ENCODE measurements around the gene PYGO1.
"Not testable (repeated sequence)": the region's sequence is repeated elsewhere in the genome, so short reads cannot be mapped to it uniquely, and the experiment has no call there.

Gene PYGO1

DNA sequence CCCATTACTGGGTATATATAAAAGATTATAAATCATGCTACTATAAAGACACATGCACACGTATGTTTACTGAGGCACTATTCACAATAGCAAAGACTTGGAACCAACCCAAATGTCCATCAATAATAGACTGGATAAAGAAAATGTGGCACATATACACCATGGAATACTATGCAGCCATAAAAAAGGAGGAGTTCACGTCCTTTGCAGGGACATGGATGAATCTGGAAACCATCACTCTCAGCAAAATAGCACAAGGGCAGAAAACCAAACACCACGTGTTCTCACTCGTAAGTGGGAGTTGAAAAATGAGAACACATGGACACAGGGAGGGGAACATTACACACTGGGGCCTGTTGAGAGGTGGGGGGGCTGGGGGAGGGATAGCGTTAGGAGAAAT, 82.7 kb downstream of the PYGO1 start:
- not testable (repeated sequence) for DNase-seq (ENCODE audit: low spot score)

DNA sequence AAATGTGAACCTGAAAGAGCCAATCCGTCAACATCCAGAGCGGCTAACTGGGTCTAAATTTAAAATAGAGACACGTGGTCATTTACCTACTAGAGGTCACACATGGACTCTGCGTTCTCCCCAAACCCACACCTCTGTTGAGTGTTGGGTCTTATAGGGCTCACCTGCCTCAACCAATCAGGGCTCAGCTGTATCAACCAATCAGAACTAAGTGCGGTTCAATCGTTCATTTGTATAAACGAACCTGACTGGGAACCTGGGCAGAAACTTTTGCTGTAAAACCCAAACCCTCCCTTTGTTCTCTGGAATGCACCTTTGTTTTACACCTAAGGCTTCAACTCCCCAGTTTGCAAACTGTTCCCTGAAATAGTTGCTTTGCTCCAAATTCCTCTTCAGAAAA, 89.0 kb downstream of the PYGO1 start:
- DNase-seq (ENCODE audit: low spot score): no peak

DNA sequence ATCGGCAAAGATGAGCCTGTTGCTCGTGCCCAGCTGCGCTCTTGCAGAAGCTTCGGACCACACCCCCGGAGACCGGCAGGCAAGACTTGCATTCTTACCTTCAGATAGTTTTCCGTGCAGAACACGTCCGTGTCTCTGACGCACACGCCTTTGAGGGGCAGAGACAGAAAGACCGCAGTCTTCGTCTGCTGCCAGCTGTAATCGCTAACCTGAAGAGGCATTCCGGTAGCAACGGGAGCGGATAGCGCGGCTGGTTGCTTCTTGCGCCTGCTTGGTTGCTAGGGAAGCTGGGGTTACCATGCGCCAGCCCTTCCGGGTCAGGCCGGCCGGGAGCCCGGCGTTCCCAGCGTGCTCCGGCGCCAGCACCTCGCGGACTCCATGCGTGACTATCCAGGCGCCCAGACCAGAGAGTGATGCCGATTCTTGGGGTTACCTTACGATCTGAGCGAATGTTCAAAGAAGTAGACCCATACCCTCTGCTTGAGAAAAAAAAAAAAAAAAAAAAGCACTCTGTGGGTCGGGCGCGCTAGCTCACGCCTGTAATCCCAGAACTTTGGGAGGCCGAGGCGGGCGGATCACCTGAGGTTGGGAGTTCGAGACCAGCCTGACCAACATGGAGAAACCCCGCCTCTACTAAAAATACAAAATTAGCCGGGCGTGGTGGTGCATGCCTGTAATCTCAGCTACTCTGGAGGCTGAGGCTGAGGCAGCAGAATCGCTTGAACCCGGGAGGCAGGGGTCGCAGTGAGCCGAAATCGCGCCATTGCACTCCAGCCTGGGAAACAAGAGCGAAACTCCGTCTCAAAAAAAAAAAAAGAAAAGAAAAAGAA, 89.8 kb downstream of the PYGO1 start:
- peak; percentile 89 for DNase-seq (ENCODE audit: low spot score)

DNA sequence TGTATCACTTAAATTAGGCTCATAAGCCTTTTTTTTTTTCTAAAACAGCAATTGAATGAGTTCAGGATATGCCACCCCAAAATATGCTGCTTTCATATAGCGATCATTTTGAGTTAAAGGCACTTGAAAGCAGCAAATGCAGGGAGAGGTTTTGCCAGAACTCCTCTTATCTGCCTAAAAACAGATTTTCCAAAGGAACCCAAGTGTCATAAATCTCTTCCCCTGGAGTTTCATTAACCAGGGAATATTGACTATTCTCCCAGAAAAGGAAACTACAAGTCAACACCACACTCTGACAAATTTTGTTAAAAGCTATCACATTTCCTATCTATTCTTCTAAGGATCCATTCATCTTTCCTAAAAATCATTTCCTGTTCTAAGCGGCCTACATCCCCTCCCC, 91.4 kb downstream of the PYGO1 start:
- no peak for DNase-seq (ENCODE audit: low spot score)

DNA sequence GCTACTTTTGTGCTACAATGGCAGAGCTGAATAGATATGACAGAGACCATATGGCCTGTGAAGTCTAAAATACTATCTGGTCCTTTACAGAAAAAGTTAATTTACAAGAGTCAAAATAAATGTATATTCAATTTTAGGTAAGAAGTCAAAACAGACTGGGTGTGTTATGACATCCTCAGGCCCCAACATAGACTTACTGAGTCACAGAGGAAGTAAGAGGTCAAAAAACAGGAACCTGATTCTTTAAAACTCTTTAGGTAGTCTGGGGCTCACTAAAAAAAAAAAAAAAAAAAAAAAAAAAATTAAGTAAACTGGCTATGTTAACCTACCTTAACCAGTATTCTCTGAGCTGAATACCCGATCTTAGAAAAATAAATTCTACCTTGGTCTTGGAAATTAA, 93.2 kb downstream of the PYGO1 start:
- DNase-seq (ENCODE audit: low spot score): no peak

DNA sequence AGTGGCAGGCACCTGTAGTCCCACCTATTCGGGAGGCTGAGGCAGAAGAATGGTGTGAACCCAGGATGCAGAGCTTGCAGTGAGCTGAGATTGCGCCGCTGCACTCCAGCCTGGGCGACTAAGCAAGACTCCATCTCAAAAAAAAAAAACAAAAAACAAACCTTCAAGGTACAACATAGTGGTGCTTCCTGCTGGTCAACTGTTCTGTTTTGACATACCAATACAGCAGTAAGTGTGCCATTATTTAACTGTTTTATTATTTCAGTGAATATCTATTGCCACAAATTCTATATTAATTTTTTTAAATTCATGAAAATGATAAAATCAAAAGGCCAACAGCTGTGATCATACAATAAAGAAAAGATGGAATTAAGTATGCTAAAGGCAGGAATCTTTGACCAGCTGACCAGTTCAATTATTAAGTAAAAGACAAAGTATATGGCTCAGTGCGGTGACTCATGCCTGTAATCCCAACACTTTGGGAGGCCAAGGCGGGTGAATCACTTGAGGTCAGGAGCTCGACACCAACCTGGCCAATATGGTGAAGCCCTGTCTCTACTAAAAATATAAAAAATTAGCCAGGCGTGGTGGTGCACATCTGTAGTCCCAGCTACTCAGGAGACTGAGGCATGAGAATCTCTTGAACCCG, 99.1 kb downstream of the PYGO1 start:
- DNase-seq (ENCODE audit: low spot score): not testable (repeated sequence)

Measured in ecto neural progenitor cell (in vitro differentiated cells).